MG63 (cell line): ENCODE data around the gene RP2. TPM values are rescaled to one million over a fixed set of nuclear protein-coding genes. Genes with fewer than 3 reads are reported as not detected.

Experiments used
- total RNA-seq: library from RNA; depleted of rRNA; stranded (reverse); fragments of >200 nt; shearing (Covaris generic); gene quantifications from 2 replicates; pipeline ENCODE4 v1.2.3, GENCODE V29; 2014; ENCODE audit warnings: low replicate concordance; rRNA removed

Gene RP2
- total RNA-seq, 1 experiment from 2014 or later = 6.3 TPM

Other genes starting within 250 kb of the RP2 start
- 1.2 and 1.4 TPM in 2 replicates for gene SLC9A7, start 77.9 kb upstream of the RP2 start, total RNA-seq
- gene JADE3, start 75.4 kb downstream of the RP2 start, total RNA-seq = 7.9 and 8.5 TPM in 2 replicates
- gene RGN, start 241.4 kb downstream of the RP2 start, total RNA-seq = 0.30 TPM in 1 of 2 replicates, not detected in the other